Neural crest cell (in vitro differentiated cells): ENCODE data around the gene PAX5. TPM values are rescaled to one million over a fixed set of nuclear protein-coding genes. Genes with fewer than 3 reads are reported as not detected.
A peak's percentile ranks its signal among the peaks of the same experiment; 100 is the strongest.

Source experiments
- DNase-seq: peaks from one replicate; pipeline ENCODE4 v3.0.0; 2021; ENCODE audit warnings: low read depth, mixed read lengths, low spot score
- H3K27ac Mint-ChIP-seq: one replicate; pipeline ENCODE4 v1.8.0; 2021; ENCODE audit warnings: mild to moderate bottlenecking, mixed read lengths; ENCODE audit not compliant: unreplicated experiment
- H3K27me3 Mint-ChIP-seq: 2 replicates; pipeline ENCODE4 v1.8.0; 2021; ENCODE audit warnings: low read depth, mild to moderate bottlenecking, mixed read lengths
- H3K36me3 Mint-ChIP-seq: 2 replicates; pipeline ENCODE4 v1.8.0; 2021; ENCODE audit warnings: low read depth, mild to moderate bottlenecking, mixed read lengths
- H3K4me1 Mint-ChIP-seq: 2 replicates; pipeline ENCODE4 v1.8.0; 2021; ENCODE audit warnings: mixed read lengths
- H3K4me3 Mint-ChIP-seq: one replicate; pipeline ENCODE4 v1.8.0; 2021; ENCODE audit warnings: mild to moderate bottlenecking, mixed read lengths
- H3K9me3 Mint-ChIP-seq: 2 replicates; pipeline ENCODE4 v1.8.0; 2021; ENCODE audit warnings: mixed read lengths
- CTCF ChIP-seq: fragments of 200-600 bp; sonication (generic); conservative IDR thresholded peaks from 2 replicates; pipeline ENCODE4 v1.5.0; 2021; ENCODE audit warnings: antibody characterized with exemption, mild to moderate bottlenecking
- microRNA-seq: library from miRNA; unstranded; fragments of <30 nt; microRNA quantifications from one replicate; pipeline ENCODE4, GENCODE V29; 2020
- total RNA-seq: library from RNA; stranded (reverse); gene quantifications from 2 replicates; pipeline ENCODE4 v1.2.1, GENCODE V29; 2021

Gene PAX5
- total RNA-seq, 1 donor from 2014 or later: 19.5 TPM

GRCh38 chr9:36793277-36793676, 240.8 kb downstream of the PAX5 start:
- no peak overlapping the region for H3K4me3 Mint-ChIP-seq
- peaks cover 5% of the 10 kb centered on the region for H3K9me3 Mint-ChIP-seq
- peak; percentile 54 for TF ChIP-seq CTCF
- no peak for DNase-seq
- peaks cover 9% of the 10 kb centered on the region for H3K27me3 Mint-ChIP-seq
- peaks cover 4% of the 10 kb centered on the region for H3K36me3 Mint-ChIP-seq
- no peaks in the 10 kb centered on the region for H3K4me1 Mint-ChIP-seq
- no peak overlapping the region for H3K27ac Mint-ChIP-seq

GRCh38 chr9:36791222-36791950, 242.7 kb downstream of the PAX5 start:
- peaks cover 4% of the 10 kb centered on the region for H3K36me3 Mint-ChIP-seq
- H3K27ac Mint-ChIP-seq: no peak overlapping the region
- H3K4me1 Mint-ChIP-seq: no peaks in the 10 kb centered on the region
- peaks cover 5% of the 10 kb centered on the region for H3K9me3 Mint-ChIP-seq
- H3K27me3 Mint-ChIP-seq: peaks cover 14% of the 10 kb centered on the region
- no peak for DNase-seq
- H3K4me3 Mint-ChIP-seq: no peak overlapping the region
- TF ChIP-seq CTCF: no peak

GRCh38 chr9:36789886-36790285, 244.2 kb downstream of the PAX5 start:
- Mint-ChIP-seq H3K27me3 (peaks cover 17% of the 10 kb centered on the region), H3K4me1 (no peaks in the 10 kb centered on the region), H3K9me3 (peaks cover 5% of the 10 kb centered on the region), H3K36me3 (peaks cover 4% of the 10 kb centered on the region), H3K27ac (no peak overlapping the region), H3K4me3 (no peak overlapping the region)
- no peak for TF ChIP-seq CTCF
- no peak for DNase-seq

GRCh38 chr9:36788534-36788933, 245.5 kb downstream of the PAX5 start:
- DNase-seq: no peak
- Mint-ChIP-seq H3K4me3 (no peak overlapping the region), H3K9me3 (peaks cover 5% of the 10 kb centered on the region), H3K4me1 (no peaks in the 10 kb centered on the region), H3K27me3 (peaks cover 22% of the 10 kb centered on the region), H3K27ac (no peak overlapping the region), H3K36me3 (peaks cover 4% of the 10 kb centered on the region)
- TF ChIP-seq CTCF: peak; percentile 50

GRCh38 chr9:36787709-36788108, 246.4 kb downstream of the PAX5 start:
- no peak for DNase-seq
- H3K27ac Mint-ChIP-seq: no peak overlapping the region
- TF ChIP-seq CTCF: no peak
- H3K36me3 Mint-ChIP-seq: no peaks in the 10 kb centered on the region
- H3K27me3 Mint-ChIP-seq: peaks cover 21% of the 10 kb centered on the region
- no peaks in the 10 kb centered on the region for H3K9me3 Mint-ChIP-seq
- H3K4me3 Mint-ChIP-seq: no peak overlapping the region
- no peaks in the 10 kb centered on the region for H3K4me1 Mint-ChIP-seq

Small RNA genes lying within 50 kb of the gene (microRNA-seq; reads per million reads assigned to microRNA genes)
- gene MIR4475 (not detected), gene MIR4476 (not detected), gene MIR4540 (not detected)

Other genes with a start within 250 kb of the PAX5 start
- gene ZCCHC7, start 86.3 kb upstream of the PAX5 start, total RNA-seq: 21.6 and 21.9 TPM in 2 replicates